ENCODE results near the gene SLC39A7. TPM values are rescaled to one million over a fixed set of nuclear protein-coding genes. Genes with fewer than 3 reads are reported as not detected.

Gene SLC39A7
- total and polyA plus RNA-seq, 2 donors (not counting 3 experiments of a cell fraction or from before 2014, with no cell fraction given) = 99.8 to 129 TPM

- Histone ChIP-seq H3K27me3 (ENCODE audit: control insufficient read depth in 2 of 2, insufficient read depth in 2 of 2, low read length in 2 of 2) (no peaks in the 10 kb centered on the region), H3K9ac (replicated peaks; ENCODE audit: extremely low read depth, insufficient read depth, low read length) (no peak overlapping the region), H3K9me3 (replicated peaks; ENCODE audit: control insufficient read depth, insufficient read depth, low read length) (no peaks in the 10 kb centered on the region), H3K4me2 (ENCODE audit: insufficient read depth, low read length) (no peak overlapping the region), H3K36me3 (ENCODE audit: control insufficient read depth in 2 of 2, extremely low read depth in 1 of 2, insufficient read depth in 2 of 2, low read length in 2 of 2) (peaks cover 0 to 2% of the 10 kb centered on the region in 2 experiments), H2AFZ (ENCODE audit: low read depth, low read length) (no peak overlapping the region), H3K79me2 (ENCODE audit: control insufficient read depth, insufficient read depth, low read length) (no peaks in the 10 kb centered on the region), H4K20me1 (replicated peaks; ENCODE audit: control insufficient read depth, extremely low read depth, insufficient read depth, low read length) (no peaks in the 10 kb centered on the region), H3K4me3 (replicated peaks in 1 of 3; ENCODE audit: insufficient read depth in 1 of 3, low read depth in 1 of 3, low read length in 3 of 3) (no peak overlapping the region), H3K27ac (ENCODE audit: insufficient read depth, low read depth, low read length) (no peak overlapping the region), H3K4me1 (ENCODE audit: control insufficient read depth, extremely low read depth, insufficient read depth, low read length) (peaks cover 23% of the 10 kb centered on the region), H3K9me1 (replicated peaks; ENCODE audit: control insufficient read depth, extremely low read depth, insufficient read depth, low read length) (no peaks in the 10 kb centered on the region)
- no peak for TF ChIP-seq POLR2AphosphoS5 (IDR thresholded peaks at IDR 0.05; ENCODE audit: insufficient read depth, low read depth, low read length)
- TF ChIP-seq POLR2A (IDR thresholded peaks at IDR 0.05; ENCODE audit: low read depth, low read length) = no peak
- TF ChIP-seq MYC (IDR thresholded peaks at IDR 0.05; ENCODE audit: low read depth, low read length) = no peak
- no peak for TF ChIP-seq FOS (IDR thresholded peaks at IDR 0.05; ENCODE audit: borderline replicate concordance, insufficient read depth, low read length)
- TF ChIP-seq MAX (IDR thresholded peaks at IDR 0.05; ENCODE audit: insufficient read depth, insufficient read length) = no peak
- no peak for TF ChIP-seq GATA2 (IDR thresholded peaks at IDR 0.05; ENCODE audit: insufficient read depth, insufficient read length, low read depth, low read length)
- TF ChIP-seq EZH2 (IDR thresholded peaks at IDR 0.05; ENCODE audit: borderline replicate concordance, low read depth, low read length, severe bottlenecking) = no peak
- TF ChIP-seq JUN (IDR thresholded peaks at IDR 0.05; ENCODE audit: borderline replicate concordance, insufficient read depth, insufficient read length, low read depth) = no peak
- no peak for TF ChIP-seq CTCF (IDR thresholded peaks at IDR 0.05; ENCODE audit: extremely low read depth in 1 of 2, insufficient read depth in 1 of 2, low read depth in 1 of 2, low read length in 2 of 2)
- no TSS peak for BruUV-seq (replicated peaks)
- dilution Hi-C loops (cut with MboI; ENCODE audit: extremely low pct_ligation_motif_present, low sequenced_read_pairs) (no loop called here), intact Hi-C loops (cut with micrococcal nuclease) (no loop called here)
- ChIA-PET CTCF (interaction anchor here (1.0 to 1.3 kb wide), 2 partner anchors 20 to 413 kb away, joined by 3 read pairs; partner anchors contain the start of genes RPS18, TAP2 and VPS52), POLR2A (no interaction called here)
- no peak for DNase-seq (ENCODE audit: low read depth, low spot score)
- FAIRE-seq = no peak
These were observed 50.8 kb downstream of the SLC39A7 start for GRCh38 chr6:33251395-33252012.

All from endothelial cell of umbilical vein (primary cell).